Ascending aorta (tissue), 2 donors: ENCODE data around the gene DEGS1. TPM values are rescaled to one million over a fixed set of nuclear protein-coding genes. Genes with fewer than 3 reads are reported as not detected.

Source experiments
- DNase-seq, 2 donors: peaks; one replicate each; pipeline ENCODE4 v3.0.0-alpha.2; 2019; ENCODE audit warnings: low spot score in 2 of 2
- H3K27ac ChIP-seq, 2 donors: fragments of 200-600 bp; sonication (generic); one replicate each; pipeline ENCODE4 v1.5.1; 2016 to 2017; ENCODE audit warnings: mild to moderate bottlenecking in 1 of 2
- H3K27me3 ChIP-seq: fragments of 200-600 bp; sonication (generic); one replicate; pipeline ENCODE4 v1.5.1; 2017
- H3K36me3 ChIP-seq, 2 donors: fragments of 200-600 bp; sonication (generic); one replicate each; pipeline ENCODE4 v1.5.1; 2016
- H3K4me1 ChIP-seq, 2 donors: fragments of 200-600 bp; sonication (generic); one replicate each; pipeline ENCODE4 v1.5.1; 2016 to 2017; ENCODE audit warnings: mild to moderate bottlenecking in 1 of 2
- H3K4me3 ChIP-seq, 2 donors: fragments of 200-600 bp; sonication (generic); one replicate each; pipeline ENCODE4 v1.5.1; 2016 to 2017; ENCODE audit warnings: mild to moderate bottlenecking in 1 of 2
- H3K9me3 ChIP-seq, 2 donors: fragments of 200-600 bp; sonication (generic); one replicate each; pipeline ENCODE4 v1.5.1; 2016
- CTCF ChIP-seq, 3 experiments: fragments of 200-600 bp in 2 of 3; fragments of 450-650 bp in 1 of 3; sonication (generic) in 2 of 3; IDR thresholded peaks; one replicate each; pipeline ENCODE4 v1.5.1; 2016 to 2019; ENCODE audit warnings: antibody characterized with exemption in 3 of 3, mild to moderate bottlenecking in 1 of 3, moderate library complexity in 1 of 3
- intact Hi-C: fragments of 100-400 bp; cut with DNase I; formaldehyde crosslinking; loops from one replicate; pipeline ENCODE4 v1.15.1; 2023
- total RNA-seq: library from RNA; depleted of rRNA; stranded (reverse); fragments of >200 nt; gene quantifications from one replicate; pipeline ENCODE4 v1.1.0, GENCODE V29; 2016

The DEGS1 gene
- total RNA-seq, 1 donor from 2014 or later, result 68.1 TPM

GRCh38 chr1:224163311-224163710 is 19.7 kb upstream of the DEGS1 start:
- intact Hi-C loops, result no loop called here

GRCh38 chr1:224168859-224169380 is 14.1 kb upstream of the DEGS1 start:
- Histone ChIP-seq H3K4me1 (peaks cover 6 to 12% of the 10 kb centered on the region in 2 donors), H3K27ac (peak overlapping the region; percentile 71 to 72), H3K36me3 (no peaks in the 10 kb centered on the region), H3K27me3 (no peaks in the 10 kb centered on the region), H3K9me3 (no peaks in the 10 kb centered on the region), H3K4me3 (peak overlapping the region in 1 of 2 donors; percentile 1)
- TF ChIP-seq CTCF (IDR thresholded peaks at IDR 0.05), result no peak
- DNase-seq, result peak in 1 of 2 donors; percentile 85
- intact Hi-C loops, result no loop called here

More at GRCh38 chr1:224163311-224163710, 19.7 kb upstream of the DEGS1 start:
- H3K27me3 ChIP-seq, result no peaks in the 10 kb centered on the region
- H3K27ac ChIP-seq, result no peak overlapping the region
- H3K4me3 ChIP-seq, result no peak overlapping the region
- DNase-seq, result no peak
- peaks cover 12 to 26% of the 10 kb centered on the region in 2 donors for H3K36me3 ChIP-seq
- TF ChIP-seq CTCF (IDR thresholded peaks at IDR 0.05), result no peak
- peaks cover 0 to 1% of the 10 kb centered on the region in 2 donors for H3K4me1 ChIP-seq
- H3K9me3 ChIP-seq, result no peaks in the 10 kb centered on the region

GRCh38 chr1:224169718-224170270 is 13.2 kb upstream of the DEGS1 start:
- no peak for TF ChIP-seq CTCF (IDR thresholded peaks at IDR 0.05)
- Histone ChIP-seq H3K4me1 (peaks cover 6 to 12% of the 10 kb centered on the region in 2 donors), H3K4me3 (no peak overlapping the region), H3K36me3 (no peaks in the 10 kb centered on the region), H3K27ac (peak overlapping the region in 1 of 2 donors; percentile 71), H3K27me3 (no peaks in the 10 kb centered on the region), H3K9me3 (no peaks in the 10 kb centered on the region)
- DNase-seq, result no peak
- intact Hi-C loops, result loop anchor here (1.0 kb wide), 1 partner anchor 14 kb away; the partner anchor contains the start of gene DEGS1

GRCh38 chr1:224170343-224170742 is 12.7 kb upstream of the DEGS1 start:
- no peak for TF ChIP-seq CTCF (IDR thresholded peaks at IDR 0.05)
- Histone ChIP-seq H3K36me3 (no peaks in the 10 kb centered on the region), H3K4me3 (no peak overlapping the region), H3K27me3 (no peaks in the 10 kb centered on the region), H3K4me1 (peaks cover 6 to 12% of the 10 kb centered on the region in 2 donors), H3K9me3 (no peaks in the 10 kb centered on the region), H3K27ac (no peak overlapping the region)
- no peak for DNase-seq
- intact Hi-C loops, result loop anchor here (1.0 kb wide), 1 partner anchor 13 kb away; the partner anchor contains the start of gene DEGS1

- no peaks in the 10 kb centered on the region for H3K9me3 ChIP-seq
- H3K36me3 ChIP-seq, result no peaks in the 10 kb centered on the region
- H3K27ac ChIP-seq, result no peak overlapping the region
- no peak overlapping the region for H3K4me3 ChIP-seq
- no peaks in the 10 kb centered on the region for H3K27me3 ChIP-seq
- no peak for DNase-seq
- peak in 2 of 3 experiments; percentile 12 to 19 for TF ChIP-seq CTCF (IDR thresholded peaks at IDR 0.05)
- H3K4me1 ChIP-seq, result peaks cover 6 to 12% of the 10 kb centered on the region in 2 donors
- intact Hi-C loops, result loop anchor here (1.0 kb wide), 1 partner anchor 12 kb away; the partner anchor contains the start of gene DEGS1
These were observed 12.1 kb upstream of the DEGS1 start for GRCh38 chr1:224170748-224171478.
